HG03432 (cell line): Measurements from ENCODE around the gene TMEM174.
"Not testable (repeated sequence)": the region's sequence is repeated elsewhere in the genome, so short reads cannot be mapped to it uniquely, and the experiment has no call there.

Source experiments
- ATAC-seq: cut with Tn5 transposase; IDR thresholded peaks from one replicate; pipeline ENCODE4 v1.9.1; 2021; ENCODE audit warnings: mild to moderate bottlenecking, moderate library complexity; ENCODE audit not compliant: unreplicated experiment

TMEM174 gene

DNA sequence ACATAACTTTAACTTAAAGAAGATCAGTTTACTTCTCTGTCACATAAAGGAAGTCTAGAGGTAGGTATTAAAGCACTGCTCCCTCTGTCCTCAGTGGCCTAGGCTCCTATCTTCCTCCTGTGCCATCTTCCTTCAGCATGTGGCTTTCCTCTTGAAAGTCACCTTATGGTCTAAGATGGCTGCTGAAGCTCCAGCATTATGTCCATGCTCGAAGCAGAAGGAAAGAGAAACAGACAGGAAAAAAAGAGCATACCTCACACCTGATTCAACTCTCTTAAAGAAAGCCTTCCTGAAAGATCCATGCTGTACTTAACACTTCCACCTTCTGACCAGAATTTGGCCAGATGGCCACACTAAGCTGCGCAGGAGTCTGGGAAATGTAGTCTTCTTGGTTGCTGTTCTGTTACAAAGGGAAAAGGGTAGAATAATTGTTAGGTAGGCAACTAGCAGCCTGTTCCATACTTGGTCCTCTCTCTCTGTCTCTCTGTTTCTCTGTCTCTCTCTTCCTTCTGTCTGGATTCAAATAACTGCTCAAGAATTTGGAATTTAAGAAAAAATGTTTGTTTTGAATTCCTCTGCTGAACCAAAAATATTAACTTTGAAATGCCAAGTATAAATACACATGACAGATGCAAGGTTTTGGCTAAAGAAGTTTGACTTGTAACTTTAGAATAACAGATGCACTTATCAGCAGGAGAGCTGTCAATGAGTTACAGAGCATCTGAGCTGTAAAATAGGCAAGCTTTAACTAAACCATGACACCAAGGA is 16.0 kb downstream of the TMEM174 start:
- no peak for ATAC-seq

DNA sequence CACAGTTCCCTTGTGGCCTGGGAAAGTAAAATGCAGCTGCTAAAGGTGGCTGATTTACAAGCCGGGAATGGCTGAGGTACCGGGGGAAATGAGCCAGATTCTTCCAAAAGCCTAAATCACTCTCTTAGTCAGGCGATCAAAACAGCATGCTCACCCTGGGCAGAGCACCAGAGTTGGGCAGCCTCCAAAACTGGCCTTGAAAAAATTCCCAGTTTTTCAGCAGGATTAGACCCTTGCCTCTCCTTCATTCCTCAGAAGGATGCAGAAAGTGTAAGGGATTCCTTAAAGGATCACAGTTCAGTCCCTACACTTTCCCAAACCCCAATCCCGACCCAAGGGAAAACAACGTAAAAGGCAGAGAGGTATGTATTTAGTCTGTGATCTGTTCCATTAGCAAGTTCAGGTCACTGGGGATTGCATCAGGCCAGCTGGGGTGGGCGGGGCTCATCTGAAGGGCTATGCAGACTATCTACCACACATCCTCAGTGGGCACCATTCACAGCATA is 16.9 kb downstream of the TMEM174 start:
- no peak for ATAC-seq

- ATAC-seq: no peak
Observed at GRCh38 chr5:73192370-73192769, 19.4 kb downstream of the TMEM174 start.

- no peak for ATAC-seq
Observed at GRCh38 chr5:73193592-73193991, 20.6 kb downstream of the TMEM174 start.

- no peak for ATAC-seq
Observed at GRCh38 chr5:73196201-73196600, 23.2 kb downstream of the TMEM174 start.

GRCh38 chr5:73197637-73198257 is 24.8 kb downstream of the TMEM174 start:
- no peak for ATAC-seq

- no peak for ATAC-seq
Observed at GRCh38 chr5:73198833-73199592, 26.0 kb downstream of the TMEM174 start.

DNA sequence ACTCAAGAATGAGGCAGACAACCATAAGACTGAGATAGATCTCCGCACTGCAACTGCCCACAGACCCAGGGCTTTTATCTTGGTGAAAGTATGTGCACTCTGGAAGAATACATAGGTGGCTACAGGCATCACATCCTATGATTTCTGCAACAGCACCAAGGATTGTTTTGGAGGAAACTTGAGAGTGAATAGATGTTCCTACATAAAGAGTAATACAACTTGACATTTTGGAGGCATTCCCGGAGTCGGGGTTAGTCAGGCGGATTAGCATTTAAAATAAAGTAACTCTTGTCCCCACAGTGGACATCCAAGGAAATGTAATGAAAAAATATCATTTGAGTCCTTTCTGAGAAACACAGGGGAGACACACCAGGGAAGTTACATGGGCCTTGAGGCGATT is 26.7 kb downstream of the TMEM174 start:
- no peak for ATAC-seq

GRCh38 chr5:73201547-73202513 is 28.8 kb downstream of the TMEM174 start:
- ATAC-seq: peak; percentile 82

DNA sequence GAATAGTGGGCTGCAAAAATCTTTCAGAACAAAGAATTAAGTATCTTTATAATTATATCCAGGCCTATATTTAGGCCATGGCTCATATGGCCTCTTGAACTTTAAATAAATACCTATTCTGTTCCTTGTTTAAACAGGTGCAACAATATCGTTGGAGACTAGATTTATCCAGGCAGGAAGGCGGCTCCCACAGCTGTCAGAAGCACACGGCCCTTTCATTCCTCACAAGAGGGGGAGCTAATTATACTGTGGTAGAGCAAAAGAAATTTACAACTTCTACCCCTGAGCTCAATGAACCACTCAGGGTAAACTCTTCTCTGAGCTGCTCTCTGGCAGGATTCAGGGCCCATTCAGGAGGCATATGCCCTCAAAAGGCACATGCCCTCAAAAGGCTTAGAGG is 31.3 kb downstream of the TMEM174 start:
- ATAC-seq: no peak

- no peak for ATAC-seq
Observed at GRCh38 chr5:73204733-73205132, 31.7 kb downstream of the TMEM174 start.

GRCh38 chr5:73205305-73205704 is 32.3 kb downstream of the TMEM174 start:
- ATAC-seq: no peak

GRCh38 chr5:73207239-73207638 is 34.2 kb downstream of the TMEM174 start:
- ATAC-seq: not testable (repeated sequence)

DNA sequence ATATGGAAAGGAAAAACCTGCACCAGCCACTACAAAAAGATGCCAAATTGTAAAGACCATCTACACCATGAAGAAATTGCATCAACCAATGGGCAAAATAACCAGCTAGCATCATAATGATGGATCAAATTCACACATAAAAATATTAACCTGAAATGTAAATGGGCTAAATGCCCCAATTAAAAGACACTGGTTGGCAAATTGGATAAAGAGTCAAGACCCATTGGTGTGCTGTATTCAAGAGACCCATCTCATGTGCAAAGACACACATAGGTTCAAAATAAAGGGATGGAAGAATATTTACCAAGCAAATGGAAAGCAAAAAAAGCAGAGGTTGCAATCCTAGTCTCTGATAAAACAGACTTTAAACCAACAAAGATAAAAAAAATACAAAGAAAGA is 36.1 kb downstream of the TMEM174 start:
- not testable (repeated sequence) for ATAC-seq

DNA sequence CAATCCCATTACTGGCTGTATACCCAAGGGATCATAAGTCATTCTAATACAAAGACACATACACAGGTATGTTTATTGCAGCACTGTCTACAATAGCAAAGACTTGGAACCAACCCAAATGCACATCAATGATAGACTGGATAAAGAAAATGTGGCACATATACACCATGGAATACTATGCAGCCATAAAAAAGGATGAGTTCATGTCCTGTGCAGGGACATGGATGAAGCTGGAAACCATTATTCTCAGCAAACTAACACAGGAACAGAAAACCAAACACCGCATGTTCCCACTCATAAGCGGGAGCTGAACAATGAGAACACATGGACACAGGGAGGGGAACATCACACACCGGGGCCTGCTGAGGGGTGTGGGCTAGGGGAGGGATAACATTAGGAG is 39.7 kb downstream of the TMEM174 start:
- not testable (repeated sequence) for ATAC-seq

DNA sequence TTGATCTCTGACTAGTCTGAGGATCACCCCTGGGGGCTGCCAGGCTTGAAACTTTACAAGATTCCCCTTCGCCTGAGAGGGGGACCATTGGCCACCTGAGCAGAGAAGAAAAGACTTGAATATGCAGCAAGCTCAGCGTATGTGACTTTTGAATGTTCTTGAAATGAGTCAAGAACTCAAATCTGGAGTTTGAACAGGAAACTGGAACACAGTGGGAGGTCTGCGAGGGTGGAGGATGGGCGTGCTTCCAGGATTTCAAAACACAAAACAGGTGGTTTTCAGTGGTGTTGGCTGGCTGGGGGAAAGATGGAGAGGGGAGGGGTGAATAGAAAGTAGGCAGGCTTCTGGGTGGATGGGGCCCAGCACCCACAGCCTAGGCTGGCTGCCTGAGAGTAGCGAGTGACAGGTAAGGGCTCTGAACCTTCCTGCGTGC is 40.6 kb downstream of the TMEM174 start:
- peak; percentile 71 for ATAC-seq

DNA sequence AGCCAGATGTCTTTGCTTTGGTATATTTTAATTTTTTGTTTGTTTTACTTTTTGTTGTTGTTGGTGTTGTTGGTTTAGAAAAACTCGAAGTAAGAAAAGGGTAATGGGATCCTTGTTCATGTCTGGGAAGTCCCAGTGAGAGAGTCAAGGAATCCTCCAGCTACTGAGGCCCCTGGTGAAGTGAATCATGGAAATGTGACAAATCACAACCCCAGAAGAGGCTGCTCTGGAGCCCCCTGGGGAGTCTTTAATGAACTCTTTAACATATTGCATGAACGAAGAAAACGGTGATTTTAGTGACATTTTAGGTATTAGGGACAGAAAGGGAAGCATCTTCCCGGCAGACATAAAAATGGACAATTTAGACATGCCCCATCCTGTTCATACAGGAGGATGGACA is 41.3 kb downstream of the TMEM174 start:
- no peak for ATAC-seq

- no peak for ATAC-seq
Observed at GRCh38 chr5:73214996-73215395, 42.0 kb downstream of the TMEM174 start.

DNA sequence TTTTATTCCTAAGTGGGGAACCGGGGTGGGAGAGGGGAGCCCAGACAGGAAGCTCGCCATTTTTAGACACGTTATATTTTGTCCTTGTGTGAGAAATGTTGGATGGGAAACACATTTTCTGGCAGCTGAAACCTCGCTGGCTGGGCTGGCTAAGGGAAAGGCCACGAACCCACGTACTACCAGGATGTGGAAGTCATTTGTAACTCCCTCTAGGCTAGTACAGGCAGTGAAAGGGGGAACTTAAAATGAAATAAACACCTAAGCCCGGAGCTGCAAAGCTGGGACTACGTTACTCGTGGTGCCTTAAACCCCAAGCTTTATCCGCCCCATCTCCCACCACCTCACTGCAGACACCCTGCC is 42.5 kb downstream of the TMEM174 start:
- ATAC-seq: no peak

DNA sequence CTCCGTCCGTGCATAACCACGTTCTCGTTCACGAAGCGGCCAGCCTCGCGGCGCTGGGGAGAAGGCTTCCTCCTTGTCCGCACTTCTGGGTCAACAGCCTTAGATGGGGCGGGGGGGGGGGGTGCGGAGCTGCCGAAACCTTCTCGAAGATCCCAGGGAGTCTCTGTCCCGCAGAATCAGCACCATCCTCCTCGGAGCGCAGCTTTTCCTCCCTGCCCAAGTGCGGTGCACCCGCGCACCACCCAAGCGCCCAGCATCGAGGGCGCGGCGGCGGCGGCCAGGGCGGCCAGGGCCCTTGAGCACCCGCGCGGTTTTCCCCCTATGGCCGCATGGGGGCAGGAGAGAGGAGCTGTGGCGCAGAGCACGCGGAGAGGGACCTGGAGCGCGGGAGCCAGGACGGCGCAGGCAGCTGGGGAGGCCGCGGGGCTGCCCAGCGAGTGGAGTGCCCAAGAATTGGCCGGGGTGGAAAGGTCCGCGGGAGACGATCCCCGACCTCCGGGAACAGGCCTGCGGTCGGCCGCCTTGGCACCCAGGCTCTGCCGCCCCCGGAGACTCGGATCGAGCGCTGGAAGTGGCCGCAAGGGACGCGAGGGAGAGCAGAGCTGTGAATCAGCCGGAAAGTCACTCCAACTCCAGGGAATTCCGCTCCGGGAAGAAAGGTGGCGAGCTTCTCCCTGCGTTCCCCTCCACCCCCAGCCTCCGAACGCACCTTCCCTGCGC is 43.1 kb downstream of the TMEM174 start:
- ATAC-seq: peak; percentile 86
